GM19193 (cell line): Measurements from ENCODE around the gene CLEC9A.

Source experiments
- POLR2A ChIP-seq: IDR thresholded peaks from 4 replicates; pipeline ENCODE4 v1.6.1; 2011; ENCODE audit not compliant: insufficient read depth, insufficient read length; ENCODE audit errors: extremely low read depth

The CLEC9A gene

DNA sequence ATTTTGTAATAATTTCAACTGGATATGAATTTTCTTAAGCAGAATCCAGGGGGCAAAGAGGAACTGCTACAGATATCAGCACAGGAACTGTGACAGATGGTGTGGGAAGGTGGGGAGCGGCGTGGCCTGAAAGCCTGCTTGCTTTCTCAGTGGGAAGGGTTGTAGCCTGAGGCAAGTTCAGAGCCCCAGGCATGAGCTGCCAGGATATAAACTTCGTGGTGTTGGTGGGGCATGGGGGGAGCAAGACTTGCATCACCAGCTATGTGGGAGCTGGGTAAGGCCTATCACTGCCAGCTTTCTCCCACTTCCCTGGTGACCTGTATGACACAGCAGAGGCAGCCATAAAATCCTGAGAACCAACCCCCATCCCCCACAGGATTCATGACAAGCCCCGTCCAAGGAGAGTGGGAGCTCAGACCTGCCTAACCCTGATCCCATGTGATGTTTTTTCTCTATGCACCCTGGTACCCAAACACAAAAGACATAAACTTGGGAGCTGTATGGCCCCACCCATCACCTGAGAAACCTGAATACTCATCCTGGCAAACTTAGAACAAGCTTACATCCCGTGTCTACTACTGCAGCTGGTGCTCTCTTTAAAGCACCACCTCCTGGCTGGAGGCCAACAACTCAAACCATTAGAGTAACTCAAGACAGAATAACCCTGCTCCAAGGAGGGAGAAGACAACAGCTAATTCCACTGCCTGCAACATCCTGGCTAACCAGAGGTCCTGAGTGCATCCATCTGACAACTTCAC, 51.8 kb downstream of the CLEC9A start:
- no peak for TF ChIP-seq POLR2A

DNA sequence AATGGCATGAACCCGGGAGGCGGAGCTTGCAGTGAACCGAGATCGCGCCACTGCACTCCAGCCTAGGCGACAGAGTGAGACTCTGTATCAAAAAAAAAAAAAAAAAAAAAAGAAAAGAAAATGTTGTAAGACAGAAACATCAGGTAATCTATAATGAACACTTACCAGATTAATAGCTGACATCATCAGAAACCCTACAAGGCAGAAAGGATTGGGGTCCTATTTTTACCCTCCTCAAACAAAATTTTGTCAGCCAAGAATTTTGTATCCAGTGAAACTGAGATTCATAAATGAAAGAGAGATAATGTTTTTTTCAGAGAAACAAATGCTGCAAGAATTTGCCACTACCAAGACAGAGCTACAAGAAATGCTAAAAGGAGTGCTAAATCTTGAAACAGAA, 54.3 kb downstream of the CLEC9A start:
- TF ChIP-seq POLR2A: no peak

DNA sequence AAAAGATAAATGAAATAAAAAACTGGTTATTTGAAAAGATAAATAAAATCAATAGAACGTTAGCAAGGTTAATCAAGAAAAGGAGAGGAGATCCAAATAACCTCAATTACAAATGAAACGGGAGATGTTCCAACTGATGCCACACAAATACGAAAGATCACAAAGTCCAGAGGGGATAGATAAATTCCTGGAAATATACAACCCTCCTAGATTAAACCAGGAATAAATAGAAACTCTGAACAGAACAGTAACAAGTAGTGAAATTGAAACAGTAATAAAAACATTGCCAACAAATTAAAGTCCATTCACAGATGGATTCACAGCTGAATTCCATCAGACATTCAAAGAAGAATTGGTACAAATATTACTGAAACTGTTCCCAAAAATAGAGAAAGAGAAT, 55.9 kb downstream of the CLEC9A start:
- TF ChIP-seq POLR2A: no peak

DNA sequence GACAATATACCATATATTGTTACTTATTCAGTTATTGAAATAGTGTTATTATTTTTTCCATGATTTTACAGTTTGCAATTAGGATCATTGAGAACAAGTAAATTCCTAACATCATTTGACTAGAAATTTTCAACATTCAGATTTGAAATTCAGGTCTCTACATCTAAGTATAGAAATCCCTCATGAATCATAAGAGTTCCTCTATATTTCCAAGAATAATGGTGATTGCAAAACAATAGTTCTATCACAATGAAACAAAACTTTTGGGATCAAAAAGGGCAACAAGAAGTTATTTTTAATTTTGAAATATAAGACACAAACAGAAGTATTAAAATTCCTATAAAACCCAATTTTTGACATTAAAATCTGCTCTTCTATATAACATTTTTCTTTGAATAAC, 57.5 kb downstream of the CLEC9A start:
- TF ChIP-seq POLR2A: no peak

DNA sequence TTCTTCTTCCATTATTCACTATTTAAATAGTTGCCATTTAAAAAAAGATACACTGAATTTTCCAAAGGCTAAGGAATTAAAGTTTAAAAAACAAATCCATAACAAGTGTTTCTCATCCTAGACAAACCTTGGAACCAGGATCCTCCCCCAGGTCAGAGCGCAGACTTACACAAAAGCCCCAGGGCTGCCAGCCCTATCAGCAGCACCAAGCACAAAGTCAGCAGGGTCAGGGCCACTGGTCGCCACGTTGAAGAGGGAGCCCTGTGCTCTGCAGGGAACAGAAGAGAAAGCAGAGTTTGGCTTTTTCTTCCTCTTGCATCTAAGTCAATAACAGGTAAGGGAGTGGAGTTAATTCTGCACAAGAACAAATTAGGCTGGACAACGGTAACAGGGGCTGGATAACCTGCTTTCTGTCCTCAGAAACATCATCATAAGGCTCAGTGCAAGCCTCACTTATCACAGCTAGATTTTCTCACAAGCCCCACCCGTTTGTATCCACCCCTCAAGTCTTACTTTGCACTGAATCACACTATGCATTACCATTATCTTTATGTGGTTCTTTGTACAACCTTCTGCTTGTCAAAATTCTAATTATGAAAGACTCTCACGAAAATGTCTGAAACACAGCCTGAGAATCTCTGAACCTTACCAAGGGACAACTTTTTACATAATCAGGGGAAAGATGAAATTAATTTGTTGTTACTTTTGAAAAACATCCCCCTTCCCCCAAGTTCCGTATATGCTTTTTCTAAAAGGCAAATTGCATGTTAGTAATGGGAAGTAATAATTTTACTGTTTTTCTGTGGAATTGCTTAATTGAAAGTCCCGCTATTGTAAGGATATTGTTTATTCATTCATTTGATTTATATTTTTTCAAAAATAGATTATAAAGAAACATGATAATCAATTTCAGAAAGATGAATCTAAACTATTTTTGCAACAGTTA, 58.7 kb downstream of the CLEC9A start:
- no peak for TF ChIP-seq POLR2A

DNA sequence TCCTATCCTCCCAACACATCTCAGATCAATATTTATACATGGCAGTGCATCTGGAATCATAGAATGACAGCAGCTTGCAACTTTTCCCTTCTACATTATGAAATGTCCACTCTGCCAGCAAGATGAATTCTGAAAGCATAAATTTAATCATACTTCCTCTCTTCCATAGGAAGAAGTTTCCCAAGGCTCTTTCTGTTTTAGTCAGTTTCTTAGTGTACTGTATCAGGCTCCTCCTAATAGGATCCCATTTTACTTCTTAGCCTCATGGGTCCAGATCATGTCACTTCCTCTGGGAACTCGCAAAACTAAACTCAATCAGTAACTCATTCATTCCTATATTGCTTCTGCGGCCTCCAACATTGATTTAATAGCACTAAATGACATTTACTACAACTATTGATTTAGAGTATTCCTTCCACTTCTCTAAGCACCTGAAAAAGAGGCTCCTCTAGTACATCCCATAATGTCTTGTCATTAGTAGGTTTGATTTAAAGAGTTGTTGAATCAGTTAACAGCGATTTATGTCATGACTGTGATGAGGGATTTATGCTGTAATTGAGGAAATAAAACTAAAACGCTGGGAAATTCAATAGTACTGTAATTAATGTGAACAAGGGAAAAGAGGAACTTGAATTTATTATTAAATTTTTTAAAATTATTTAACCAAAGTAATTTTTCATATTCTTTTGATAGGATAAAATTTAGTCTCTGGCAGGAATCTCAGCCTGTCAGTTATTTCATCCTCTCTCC, 64.3 kb downstream of the CLEC9A start:
- TF ChIP-seq POLR2A: no peak

DNA sequence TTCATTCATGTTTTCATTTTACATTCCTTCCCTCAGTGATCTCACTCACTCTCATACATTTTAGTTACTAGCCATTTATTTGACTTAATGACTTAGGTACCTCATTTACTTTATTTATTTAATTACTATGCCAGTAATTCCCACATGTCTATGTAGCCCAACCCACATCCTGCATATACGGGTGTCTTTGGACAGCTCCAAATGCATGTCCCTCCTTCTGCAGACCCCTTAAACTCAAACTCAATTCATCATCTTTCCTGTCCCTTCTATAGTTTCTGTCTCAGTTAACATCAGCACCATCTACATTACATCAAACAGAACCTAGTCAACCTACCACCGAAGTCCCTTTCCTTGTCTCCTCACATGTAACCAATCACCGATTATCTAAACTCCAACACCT, 65.5 kb downstream of the CLEC9A start:
- no peak for TF ChIP-seq POLR2A

DNA sequence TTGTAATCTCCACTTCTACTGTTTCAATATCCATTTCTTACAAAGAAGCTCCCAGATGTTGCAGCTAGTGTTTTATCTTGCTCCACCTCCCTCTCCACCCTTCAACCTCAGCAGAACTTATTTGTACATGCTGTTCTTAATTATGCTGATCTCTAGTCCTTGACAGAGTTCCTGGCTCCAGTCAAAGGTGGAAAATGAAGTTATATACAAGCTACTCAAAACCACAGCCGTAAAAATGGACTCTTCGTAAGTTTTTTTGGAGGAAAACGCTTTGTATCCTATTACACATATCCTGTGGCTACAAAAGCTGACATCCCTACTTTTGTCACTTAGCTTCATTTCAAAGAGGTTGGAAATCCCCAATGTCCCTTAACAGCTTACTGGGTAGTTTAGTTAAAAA, 67.0 kb downstream of the CLEC9A start:
- TF ChIP-seq POLR2A: no peak

DNA sequence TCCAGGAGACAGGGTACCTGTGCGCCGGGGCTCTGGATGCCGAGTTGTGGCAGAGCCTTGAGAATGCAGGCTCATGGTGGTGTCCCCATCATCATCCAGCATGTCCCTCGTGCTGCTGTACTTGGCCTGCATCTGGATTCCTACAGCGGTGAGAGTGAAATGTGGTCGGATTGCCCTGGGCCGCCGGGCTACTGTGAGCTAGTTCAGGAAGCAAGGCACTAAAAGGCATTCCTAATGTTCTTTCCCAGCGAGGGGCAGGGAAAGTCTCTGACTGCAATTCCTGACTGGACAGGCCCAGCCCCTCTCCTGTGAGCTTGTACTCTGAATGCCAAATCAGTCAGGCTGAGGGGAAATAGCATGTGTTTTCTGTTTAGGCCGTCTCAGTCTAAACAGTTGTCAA, 68.3 kb downstream of the CLEC9A start, which contains the start of gene CLEC1A:
TSS of gene CLEC1A (minus strand) at position 195 of the 400 bp plus-strand sequence. CDS start at position 132, 63 bp downstream.
- TF ChIP-seq POLR2A: no peak

DNA sequence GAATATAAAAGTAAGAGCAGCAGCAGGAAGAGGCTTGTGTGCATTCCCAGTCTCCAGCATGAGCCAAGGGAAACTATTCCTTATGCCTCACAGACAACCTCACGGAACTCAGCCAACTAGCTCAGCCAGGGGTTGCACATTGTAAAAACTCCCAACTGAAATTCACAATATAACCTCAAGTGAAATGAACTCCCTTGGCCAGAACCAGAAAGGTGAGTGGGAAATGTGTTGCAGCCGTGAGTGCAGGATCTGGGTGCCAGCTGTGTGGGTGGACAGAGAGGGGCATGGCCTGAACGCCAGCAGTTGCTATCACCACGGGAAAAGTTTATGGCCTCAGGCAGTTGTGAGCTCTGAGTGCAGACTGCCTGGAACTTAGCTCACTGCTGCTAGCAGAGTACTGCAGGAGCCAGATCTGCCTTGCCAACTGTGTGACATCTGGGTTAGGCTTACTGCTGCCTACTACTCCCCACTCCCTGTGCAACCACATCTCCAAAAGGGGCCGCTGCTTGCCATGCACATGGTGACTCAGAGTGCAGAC, 70.6 kb downstream of the CLEC9A start:
- no peak for TF ChIP-seq POLR2A

DNA sequence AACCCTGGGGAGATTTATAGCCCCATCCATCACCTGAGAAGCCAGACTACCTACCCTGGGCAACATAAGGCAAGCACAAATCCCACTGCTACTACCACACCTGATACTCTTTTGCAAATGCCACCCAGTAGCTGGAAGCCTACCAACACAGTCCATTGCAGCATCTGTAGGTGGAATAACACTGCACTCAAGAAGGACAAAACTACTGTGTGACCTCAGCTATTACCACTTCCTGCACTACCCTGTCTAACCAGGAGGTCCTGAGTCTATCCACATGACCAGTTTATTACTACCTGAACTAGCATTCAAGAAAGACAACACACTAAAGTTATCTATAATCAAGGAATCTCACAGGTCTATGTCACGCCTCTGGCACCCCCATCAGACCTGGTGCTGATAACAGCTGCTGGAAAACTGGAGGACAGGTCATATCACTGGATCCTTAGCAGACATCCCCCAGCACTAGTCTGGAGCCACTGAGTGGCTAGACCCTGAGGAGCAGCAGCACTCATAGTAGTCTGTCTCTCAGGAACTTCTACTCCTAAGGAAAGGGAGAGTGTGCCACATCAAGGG, 71.3 kb downstream of the CLEC9A start:
- no peak for TF ChIP-seq POLR2A

DNA sequence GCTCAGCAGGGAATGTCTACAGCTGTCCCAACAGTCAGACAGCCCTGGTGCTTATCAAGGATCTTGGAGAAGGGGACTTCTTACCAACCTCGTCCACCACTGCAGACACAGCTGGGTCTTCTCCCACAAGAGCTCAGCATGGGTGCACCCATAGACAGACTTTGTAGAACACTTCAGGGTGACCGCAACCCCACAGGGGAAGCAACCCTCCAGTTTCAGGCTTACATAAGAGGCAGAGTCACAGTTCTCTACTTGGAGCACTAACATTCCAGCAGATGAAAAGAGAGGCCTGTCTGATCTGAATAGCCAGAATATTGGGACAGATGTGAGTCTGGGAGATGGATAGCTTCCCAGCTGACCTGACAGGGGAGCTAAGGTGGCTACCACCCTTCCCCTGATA, 71.8 kb downstream of the CLEC9A start:
- no peak for TF ChIP-seq POLR2A

DNA sequence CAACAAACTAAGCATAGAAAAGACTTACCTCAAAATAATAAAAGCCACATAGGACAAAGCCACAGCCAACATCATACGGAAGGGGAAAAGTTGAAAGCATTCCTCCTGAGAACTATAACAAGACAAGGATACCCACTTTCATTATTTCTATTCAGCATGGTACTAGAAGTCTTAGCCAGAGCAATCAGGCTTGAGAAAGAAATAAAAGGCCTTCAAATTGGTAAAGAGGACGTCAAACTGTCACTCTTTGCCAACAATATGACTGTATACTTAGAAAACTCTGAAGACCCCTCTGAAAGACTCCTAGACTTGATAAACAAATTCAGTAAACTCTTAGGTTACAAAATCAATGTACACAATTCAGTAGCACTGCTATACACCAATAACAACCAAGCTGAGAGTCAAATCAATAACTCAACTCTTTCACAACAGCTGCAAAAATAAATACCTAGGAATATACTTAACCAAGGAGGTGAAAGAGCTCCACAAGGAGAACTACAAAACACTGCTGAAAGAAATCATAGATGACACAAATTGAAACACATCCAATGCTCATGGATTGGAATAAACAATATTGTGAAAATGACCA, 79.9 kb downstream of the CLEC9A start:
- no peak for TF ChIP-seq POLR2A

DNA sequence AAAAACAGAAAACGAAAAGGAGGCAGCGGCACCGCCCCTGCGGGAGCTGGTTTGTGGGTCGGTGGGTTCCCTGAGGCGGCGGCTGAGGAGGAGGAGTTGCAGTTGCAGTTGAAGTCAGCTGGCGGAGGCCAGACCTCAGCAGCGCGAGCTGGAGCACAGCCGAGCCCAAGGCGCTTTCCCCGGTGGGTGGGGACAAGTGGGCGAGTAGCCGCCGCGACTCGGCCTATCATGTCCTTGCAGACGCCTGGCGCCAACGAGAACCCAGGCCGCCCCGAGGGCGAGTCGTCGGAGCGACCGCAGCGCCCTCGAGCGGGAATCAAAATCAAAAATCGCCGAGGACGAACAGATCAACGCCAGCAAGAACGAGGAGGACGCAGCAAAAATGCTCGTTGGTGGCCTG, 81.0 kb downstream of the CLEC9A start:
- TF ChIP-seq POLR2A: no peak
